ENCODE results near the gene SPTBN5. TPM values are rescaled to one million over a fixed set of nuclear protein-coding genes. Genes with fewer than 3 reads are reported as not detected.

Gene SPTBN5
- total RNA-seq, 1 donor: 0.18 TPM

DNA sequence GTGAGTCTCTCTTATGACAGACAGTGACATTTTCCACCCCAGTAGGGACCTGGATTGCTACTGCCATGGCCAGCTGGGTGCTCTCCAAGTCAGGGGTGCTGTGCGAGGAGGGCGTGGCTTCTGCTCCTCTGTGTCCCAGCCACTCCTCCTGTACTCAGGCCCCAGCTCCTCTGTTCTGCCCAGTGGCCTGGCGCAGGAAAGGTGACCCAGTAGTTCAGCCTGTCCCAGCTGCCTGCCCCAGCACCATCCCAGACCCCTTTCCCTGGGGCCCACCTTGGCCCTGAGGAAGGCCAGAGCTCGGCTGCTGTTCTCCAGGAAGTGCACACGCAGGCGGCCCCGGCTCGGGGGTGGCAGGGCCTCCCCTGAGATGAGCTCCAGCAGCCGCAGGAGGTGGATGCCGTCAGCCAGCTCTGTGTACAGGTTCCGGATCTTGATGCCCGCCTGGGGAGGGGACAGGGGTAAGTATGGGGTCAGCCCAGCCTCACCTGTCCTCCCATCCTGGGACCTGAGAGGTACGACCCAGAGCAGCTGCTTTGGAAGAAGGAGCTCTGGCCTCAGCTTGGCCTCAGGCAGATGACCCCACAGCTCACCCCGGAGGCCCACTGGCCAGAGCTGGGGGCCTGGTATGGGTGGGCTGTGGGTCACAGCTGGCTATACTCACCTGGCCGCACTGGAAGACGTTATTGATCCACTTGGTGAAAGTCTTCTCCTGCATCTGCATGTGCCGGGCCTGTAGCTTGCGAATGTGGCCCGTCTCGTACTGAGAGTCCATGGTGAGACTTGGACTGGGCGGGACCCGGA lies 1.0 kb downstream of the SPTBN5 start:
- DNase-seq (ENCODE audit: low read depth): no peak
- no peak overlapping the region for H3K4me3 ChIP-seq (ENCODE audit: low read depth, low read length)
- TF ChIP-seq CTCF (IDR thresholded peaks at IDR 0.05; ENCODE audit: insufficient read depth, low read length): no peak

DNA sequence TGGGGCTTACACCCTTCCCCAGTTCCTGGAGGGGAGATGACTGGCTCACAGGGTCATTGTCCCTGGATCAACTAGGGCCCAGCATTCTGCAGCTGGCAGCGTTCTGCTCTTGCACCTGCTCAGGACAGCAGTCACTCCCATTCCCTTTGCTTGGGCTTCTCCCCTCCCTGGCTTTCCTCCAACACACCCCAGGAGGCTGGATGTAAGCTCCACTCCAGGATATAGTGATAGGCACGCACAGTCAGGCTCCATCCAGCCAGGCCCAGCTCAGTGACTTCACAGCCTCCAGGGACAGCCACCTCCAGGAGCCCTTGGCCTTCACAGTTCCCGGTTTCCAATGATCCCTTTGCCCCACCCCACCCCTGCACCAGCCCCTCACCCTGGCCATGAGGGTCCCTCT lies 1.9 kb downstream of the SPTBN5 start:
- TF ChIP-seq CTCF (IDR thresholded peaks at IDR 0.05; ENCODE audit: insufficient read depth, low read length): no peak
- no peak for DNase-seq (ENCODE audit: low read depth)
- no peak overlapping the region for H3K4me3 ChIP-seq (ENCODE audit: low read depth, low read length)

GRCh38 chr15:41891226-41891625 lies 2.6 kb downstream of the SPTBN5 start:
- no peak for DNase-seq (ENCODE audit: low read depth)
- no peak overlapping the region for H3K4me3 ChIP-seq (ENCODE audit: low read depth, low read length)
- no peak for TF ChIP-seq CTCF (IDR thresholded peaks at IDR 0.05; ENCODE audit: insufficient read depth, low read length)

DNA sequence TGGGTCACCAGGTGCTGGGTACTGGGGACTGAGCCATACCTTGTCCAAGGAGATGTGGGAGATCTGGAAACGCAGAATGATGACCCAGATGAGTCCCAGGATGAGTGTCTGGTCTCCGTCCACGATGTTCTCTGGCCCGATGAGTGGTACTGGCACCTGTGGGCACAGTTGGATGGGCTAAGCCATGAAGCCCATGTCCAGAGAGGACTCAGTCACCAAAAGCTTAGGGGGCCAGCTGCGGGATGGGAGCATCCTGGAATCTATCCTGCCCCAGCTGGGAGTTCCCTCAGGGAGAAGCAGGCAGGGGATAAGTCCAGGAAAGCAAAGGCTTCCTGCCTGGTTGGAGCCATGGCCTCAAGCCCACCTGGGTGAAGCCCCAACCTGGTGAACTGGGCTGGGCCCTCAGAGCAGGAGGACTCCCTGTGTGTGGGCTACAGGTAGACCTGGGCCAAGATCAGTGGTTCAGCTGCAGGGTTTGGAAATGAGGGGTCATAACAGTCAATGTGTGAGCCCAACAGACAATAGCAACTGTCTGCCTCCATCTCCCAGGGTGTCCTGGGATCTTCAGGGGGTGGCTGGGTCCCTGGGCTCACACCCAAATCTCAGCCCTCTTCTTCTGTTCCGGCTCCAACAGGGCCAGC lies 3.7 kb downstream of the SPTBN5 start:
- TF ChIP-seq CTCF (IDR thresholded peaks at IDR 0.05; ENCODE audit: insufficient read depth, low read length): no peak
- no peak overlapping the region for H3K4me3 ChIP-seq (ENCODE audit: low read depth, low read length)
- no peak for DNase-seq (ENCODE audit: low read depth)

DNA sequence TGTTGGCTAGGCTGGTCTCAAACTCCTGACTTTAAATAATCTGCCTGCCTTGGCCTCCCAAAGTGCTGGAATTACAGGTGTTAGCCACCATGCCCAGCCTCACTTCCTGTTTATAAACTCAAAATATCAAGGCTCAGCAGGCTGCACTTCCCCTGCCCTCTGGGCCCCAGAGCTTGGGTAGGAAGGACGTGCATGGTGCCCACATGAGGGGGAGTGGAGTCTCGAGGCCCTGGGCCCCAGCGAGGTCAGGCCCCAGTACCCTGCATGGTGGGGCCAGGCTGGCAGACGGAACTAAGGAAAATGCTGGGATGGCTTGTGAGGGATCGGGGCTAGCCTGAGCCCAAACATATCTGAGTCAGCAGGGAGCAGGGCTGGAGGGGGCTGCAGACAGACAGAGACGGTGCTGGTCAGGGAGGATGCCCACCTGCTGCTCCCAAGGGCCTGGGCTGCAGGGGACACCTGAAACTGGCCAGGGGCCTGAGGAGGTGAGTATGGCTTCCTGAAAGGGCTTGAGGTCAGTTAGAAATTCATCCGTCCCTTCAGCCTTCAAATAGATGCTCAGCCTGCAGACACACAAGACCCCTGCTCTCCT lies 5.1 kb downstream of the SPTBN5 start:
- TF ChIP-seq CTCF (IDR thresholded peaks at IDR 0.05; ENCODE audit: insufficient read depth, low read length): no peak
- H3K4me3 ChIP-seq (ENCODE audit: low read depth, low read length): no peak overlapping the region
- no peak for DNase-seq (ENCODE audit: low read depth)

DNA sequence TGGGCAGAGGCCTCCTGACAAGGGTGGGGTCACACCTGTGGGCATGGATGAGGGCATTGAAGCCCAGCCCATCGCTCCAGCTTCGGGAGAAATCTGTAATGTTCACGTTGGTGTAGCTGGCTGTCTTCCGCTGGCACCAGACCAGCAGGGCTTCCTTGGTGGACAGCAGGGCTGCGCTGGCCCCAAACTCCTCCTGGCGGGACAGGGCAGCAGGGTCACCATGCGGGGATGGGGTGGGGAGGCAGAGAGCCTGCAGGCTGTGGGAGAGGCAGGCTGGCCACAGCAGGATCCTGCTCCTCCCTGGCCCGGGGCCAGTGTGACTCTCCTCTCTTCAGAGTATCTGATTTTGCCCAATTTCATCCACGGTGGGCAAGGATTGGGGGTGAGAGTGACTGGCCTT lies 6.0 kb downstream of the SPTBN5 start:
- TF ChIP-seq CTCF (IDR thresholded peaks at IDR 0.05; ENCODE audit: insufficient read depth, low read length): no peak
- H3K4me3 ChIP-seq (ENCODE audit: low read depth, low read length): no peak overlapping the region
- no peak for DNase-seq (ENCODE audit: low read depth)
